HG02870 (cell line): ENCODE data around the gene MXD3.
"Not testable (repeated sequence)": the region's sequence is repeated elsewhere in the genome, so short reads cannot be mapped to it uniquely, and the experiment has no call there.

Experiments used
- ATAC-seq: cut with Tn5 transposase; IDR thresholded peaks from one replicate; pipeline ENCODE4 v1.9.1; 2021; ENCODE audit warnings: mild to moderate bottlenecking, moderate library complexity; ENCODE audit not compliant: unreplicated experiment

Gene MXD3

GRCh38 chr5:177311723-177312648, at the start of gene MXD3:
TSS of gene MXD3 (minus strand) at chr5:177311898. CDS start at chr5:177311830, 68 bp downstream.
- peak; percentile 74 for ATAC-seq

GRCh38 chr5:177360740-177361139, 49.0 kb upstream of the MXD3 start:
- ATAC-seq = not testable (repeated sequence)

GRCh38 chr5:177359860-177360259, 48.2 kb upstream of the MXD3 start:
- ATAC-seq = no peak

- no peak for ATAC-seq
These were observed 47.8 kb upstream of the MXD3 start for GRCh38 chr5:177359451-177359851.

- ATAC-seq = no peak
These were observed 46.7 kb upstream of the MXD3 start for GRCh38 chr5:177358370-177358819.

GRCh38 chr5:177357459-177358351, 46.0 kb upstream of the MXD3 start, which contains the start of gene RGS14:
TSS of gene RGS14 (plus strand) at chr5:177357924. CDS start at chr5:177358025, 101 bp downstream.
- ATAC-seq = peak; percentile 92

- no peak for ATAC-seq
These were observed 45.4 kb upstream of the MXD3 start for GRCh38 chr5:177357146-177357458.

- ATAC-seq = no peak
These were observed 45.0 kb upstream of the MXD3 start for GRCh38 chr5:177356746-177357145.

- no peak for ATAC-seq
These were observed 44.1 kb upstream of the MXD3 start for GRCh38 chr5:177355868-177356168.

GRCh38 chr5:177355162-177355867, 43.6 kb upstream of the MXD3 start:
- ATAC-seq = no peak

- no peak for ATAC-seq
These were observed 43.0 kb upstream of the MXD3 start for GRCh38 chr5:177354711-177355110.

- ATAC-seq = no peak
These were observed 42.6 kb upstream of the MXD3 start for GRCh38 chr5:177354256-177354655.

GRCh38 chr5:177353093-177353492, 41.4 kb upstream of the MXD3 start:
- no peak for ATAC-seq

- ATAC-seq = peak; percentile 92
These were observed 40.0 kb upstream of the MXD3 start, which contains the start of gene LMAN2 for GRCh38 chr5:177351392-177352329. TSS of gene LMAN2 (minus strand) at chr5:177351668. CDS start at chr5:177351647, 21 bp downstream.

GRCh38 chr5:177350776-177351391, 39.2 kb upstream of the MXD3 start:
- ATAC-seq = no peak

GRCh38 chr5:177349762-177350161, 38.1 kb upstream of the MXD3 start:
- no peak for ATAC-seq

- no peak for ATAC-seq
These were observed 37.6 kb upstream of the MXD3 start for GRCh38 chr5:177349362-177349647.

GRCh38 chr5:177347699-177348098, 36.0 kb upstream of the MXD3 start:
- ATAC-seq = no peak

GRCh38 chr5:177346820-177347219, 35.1 kb upstream of the MXD3 start:
- ATAC-seq = no peak

- ATAC-seq = no peak
These were observed 33.2 kb upstream of the MXD3 start for GRCh38 chr5:177344891-177345290.
